Measurements from ENCODE around the gene C6orf120. TPM values are rescaled to one million over a fixed set of nuclear protein-coding genes. Genes with fewer than 3 reads are reported as not detected.

The C6orf120 gene
- total RNA-seq, 1 donor from 2014 or later = 35.8 TPM

- no peak for DNase-seq (ENCODE audit: low spot score in 2 of 2, unreplicated experiment in 2 of 2)
- H3K27ac Mint-ChIP-seq = peak overlapping the region; percentile 82
- peak overlapping the region; percentile 90 for H3K4me3 Mint-ChIP-seq
- H3K9me3 Mint-ChIP-seq = peaks cover 6% of the 10 kb centered on the region
- H3K36me3 Mint-ChIP-seq = peaks cover 18% of the 10 kb centered on the region
- TF ChIP-seq, protein P1, sequence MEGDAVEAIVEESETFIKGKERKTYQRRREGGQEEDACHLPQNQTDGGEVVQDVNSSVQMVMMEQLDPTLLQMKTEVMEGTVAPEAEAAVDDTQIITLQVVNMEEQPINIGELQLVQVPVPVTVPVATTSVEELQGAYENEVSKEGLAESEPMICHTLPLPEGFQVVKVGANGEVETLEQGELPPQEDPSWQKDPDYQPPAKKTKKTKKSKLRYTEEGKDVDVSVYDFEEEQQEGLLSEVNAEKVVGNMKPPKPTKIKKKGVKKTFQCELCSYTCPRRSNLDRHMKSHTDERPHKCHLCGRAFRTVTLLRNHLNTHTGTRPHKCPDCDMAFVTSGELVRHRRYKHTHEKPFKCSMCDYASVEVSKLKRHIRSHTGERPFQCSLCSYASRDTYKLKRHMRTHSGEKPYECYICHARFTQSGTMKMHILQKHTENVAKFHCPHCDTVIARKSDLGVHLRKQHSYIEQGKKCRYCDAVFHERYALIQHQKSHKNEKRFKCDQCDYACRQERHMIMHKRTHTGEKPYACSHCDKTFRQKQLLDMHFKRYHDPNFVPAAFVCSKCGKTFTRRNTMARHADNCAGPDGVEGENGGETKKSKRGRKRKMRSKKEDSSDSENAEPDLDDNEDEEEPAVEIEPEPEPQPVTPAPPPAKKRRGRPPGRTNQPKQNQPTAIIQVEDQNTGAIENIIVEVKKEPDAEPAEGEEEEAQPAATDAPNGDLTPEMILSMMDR (IDR thresholded peaks at IDR 0.05; ENCODE audit: unreplicated experiment) = no peak
- H3K4me1 Mint-ChIP-seq = peaks cover 37% of the 10 kb centered on the region
- no peaks in the 10 kb centered on the region for H3K27me3 Mint-ChIP-seq (ENCODE audit: low read depth)
Measured at GRCh38 chr6:169700296-169700695, 1.6 kb upstream of the C6orf120 start.

DNA sequence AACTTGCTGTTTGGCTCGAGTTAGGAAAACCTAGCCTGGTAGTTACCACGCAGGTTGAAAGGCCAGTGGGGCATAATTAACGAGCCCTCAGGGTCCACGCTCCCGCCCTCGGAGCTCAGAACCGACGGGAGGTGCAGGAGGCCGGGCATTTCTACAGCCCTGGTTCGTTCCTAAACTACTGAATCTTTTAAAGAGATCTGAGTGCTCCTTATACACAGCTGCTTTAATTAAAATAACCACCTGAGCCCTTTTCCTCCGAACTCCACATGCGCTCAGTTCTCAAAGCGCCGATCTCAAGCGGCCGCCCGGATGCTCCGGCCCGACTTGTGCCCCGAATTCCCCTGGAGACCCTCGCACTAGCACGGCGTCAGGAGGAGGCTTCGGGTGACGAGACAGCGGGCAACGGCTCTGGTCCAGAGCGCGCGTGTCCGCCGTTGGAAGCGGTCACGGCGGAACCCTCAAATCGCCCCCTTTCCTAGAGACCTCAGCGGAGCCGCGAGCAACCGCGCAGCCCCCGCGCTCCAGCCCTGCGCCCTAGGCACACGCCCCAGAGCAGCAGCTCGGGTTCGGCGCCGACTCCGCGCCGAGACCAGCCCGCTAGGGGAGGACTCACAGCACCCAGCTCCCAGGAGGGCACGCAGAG, 494 bp upstream of the C6orf120 start:
- TF ChIP-seq, protein P1 (IDR thresholded peaks at IDR 0.05; ENCODE audit: unreplicated experiment) = no peak
- Mint-ChIP-seq H3K36me3 (peaks cover 9% of the 10 kb centered on the region), H3K4me3 (peak overlapping the region; percentile 90), H3K27ac (peak overlapping the region; percentile 92), H3K27me3 (ENCODE audit: low read depth) (no peaks in the 10 kb centered on the region), H3K9me3 (peaks cover under 1% of the 10 kb centered on the region), H3K4me1 (peaks cover 37% of the 10 kb centered on the region)
- DNase-seq (ENCODE audit: low spot score in 2 of 2, unreplicated experiment in 2 of 2) = no peak

DNA sequence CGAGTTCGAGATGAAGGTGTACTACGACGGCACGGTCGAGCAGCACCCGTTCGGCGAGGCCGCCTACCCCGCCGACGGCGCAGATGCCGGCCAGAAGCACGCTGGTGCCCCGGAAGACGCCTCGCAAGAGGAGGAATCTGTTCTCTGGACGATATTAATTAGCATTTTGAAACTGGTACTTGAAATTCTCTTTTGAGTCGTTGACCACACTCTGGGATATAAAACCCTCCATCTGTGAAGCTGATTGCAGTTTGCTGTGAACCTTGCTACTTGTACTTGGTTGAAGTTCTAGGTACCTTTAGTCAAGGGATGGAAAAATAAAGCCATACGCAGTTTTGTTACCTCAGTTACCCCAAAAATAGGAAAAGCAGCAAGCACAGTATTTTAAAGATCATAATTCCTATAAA, 917 bp downstream of the C6orf120 start:
- Mint-ChIP-seq H3K36me3 (peaks cover 8% of the 10 kb centered on the region), H3K9me3 (no peaks in the 10 kb centered on the region), H3K4me3 (peak overlapping the region; percentile 79), H3K27me3 (ENCODE audit: low read depth) (no peaks in the 10 kb centered on the region), H3K4me1 (peaks cover 37% of the 10 kb centered on the region), H3K27ac (peak overlapping the region; percentile 81)
- DNase-seq (ENCODE audit: low spot score in 2 of 2, unreplicated experiment in 2 of 2) = no peak
- TF ChIP-seq, protein P1 (IDR thresholded peaks at IDR 0.05; ENCODE audit: unreplicated experiment) = no peak

DNA sequence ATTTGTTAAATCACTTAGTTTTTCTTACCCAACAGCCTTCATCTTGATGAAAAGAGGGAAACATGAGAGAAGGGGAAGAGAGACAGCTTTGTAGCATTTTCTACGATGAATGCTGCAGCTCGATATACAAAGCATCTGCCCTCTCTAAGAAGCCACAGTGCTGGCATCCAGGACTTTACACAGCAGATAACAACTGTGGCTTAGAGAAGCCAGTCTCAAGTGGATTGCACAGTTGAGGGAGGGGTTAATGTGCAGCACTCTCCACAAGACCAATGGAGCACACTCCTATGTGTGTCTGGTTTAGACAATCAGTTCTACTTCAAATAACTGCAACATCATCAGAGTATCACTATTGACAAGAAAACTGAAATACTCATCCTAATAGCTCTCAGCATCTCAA, 5.8 kb downstream of the C6orf120 start:
- DNase-seq (ENCODE audit: low spot score in 2 of 2, unreplicated experiment in 2 of 2) = no peak
- TF ChIP-seq, protein P1 (IDR thresholded peaks at IDR 0.05; ENCODE audit: unreplicated experiment) = no peak
- no peak overlapping the region for H3K4me3 Mint-ChIP-seq
- H3K27ac Mint-ChIP-seq = no peak overlapping the region
- peaks cover 20% of the 10 kb centered on the region for H3K36me3 Mint-ChIP-seq
- H3K4me1 Mint-ChIP-seq = peaks cover 21% of the 10 kb centered on the region
- no peaks in the 10 kb centered on the region for H3K9me3 Mint-ChIP-seq
- H3K27me3 Mint-ChIP-seq (ENCODE audit: low read depth) = no peaks in the 10 kb centered on the region

DNA sequence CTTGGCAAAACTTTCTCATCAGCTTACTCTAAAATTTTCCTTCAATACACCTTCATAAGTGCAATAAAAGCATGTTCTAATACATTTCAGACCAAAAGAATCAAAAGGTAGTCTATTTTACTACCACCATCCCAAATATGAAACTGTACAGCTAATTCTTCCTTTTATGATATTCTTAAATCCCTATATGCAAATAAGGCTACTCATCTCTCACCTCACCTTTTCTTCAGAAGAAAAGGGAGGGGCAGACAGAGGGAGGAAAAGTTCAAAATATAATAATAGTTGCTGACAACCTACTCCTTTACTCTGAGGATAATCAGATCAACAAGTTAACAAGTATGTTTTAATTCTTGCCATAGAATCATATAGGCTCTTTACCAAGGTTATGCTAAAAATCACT, 7.4 kb downstream of the C6orf120 start:
- Mint-ChIP-seq H3K4me3 (no peak overlapping the region), H3K4me1 (peaks cover 7% of the 10 kb centered on the region), H3K27ac (no peak overlapping the region), H3K27me3 (ENCODE audit: low read depth) (no peaks in the 10 kb centered on the region), H3K9me3 (no peaks in the 10 kb centered on the region), H3K36me3 (peaks cover 25% of the 10 kb centered on the region)
- DNase-seq (ENCODE audit: low spot score in 2 of 2, unreplicated experiment in 2 of 2) = no peak
- TF ChIP-seq, protein P1 (IDR thresholded peaks at IDR 0.05; ENCODE audit: unreplicated experiment) = no peak

Measured in mesothelial cell of epicardium (in vitro differentiated cells).